ENCODE data around the gene ITK.

Gene ITK

GRCh38 chr5:157148734-157149615 is 31.7 kb upstream of the ITK start:
- H3K36me3 ChIP-seq (ENCODE audit: low read length) = no peaks in the 10 kb centered on the region

GRCh38 chr5:157150995-157151394 is 29.6 kb upstream of the ITK start:
- H3F3A ChIP-seq (ENCODE audit: insufficient read depth) = no peaks in the 10 kb centered on the region

More at GRCh38 chr5:157148734-157149615, 31.7 kb upstream of the ITK start:
- Histone ChIP-seq H3K27ac (ENCODE audit: low read depth, low read length) (no peak overlapping the region), H3K9me3 (ENCODE audit: insufficient read depth, low read length) (no peaks in the 10 kb centered on the region), H3K9ac (ENCODE audit: low read length) (no peak overlapping the region), H2AFZ (ENCODE audit: low read depth, low read length, severe bottlenecking) (no peak overlapping the region), H3F3A (ENCODE audit: insufficient read depth) (0 out of 2 replicates have a peak, but pooled peaks cover 5% of the 10 kb centered on the region), H3K4me2 (ENCODE audit: low read depth, low read length, poor library complexity, severe bottlenecking) (no peak overlapping the region), H3K79me2 (ENCODE audit: insufficient read depth, low read length) (no peaks in the 10 kb centered on the region), H3K4me3 (ENCODE audit: insufficient read depth, low read length, poor library complexity, severe bottlenecking) (no peak overlapping the region), H3K9me2 (replicated peaks; ENCODE audit: insufficient read depth, low read length) (no peaks in the 10 kb centered on the region), H3K27me3 (ENCODE audit: low read length) (no peaks in the 10 kb centered on the region), H4K20me1 (ENCODE audit: low read depth, low read length) (no peaks in the 10 kb centered on the region)
- peak; percentile 88 for TF ChIP-seq CTCF (IDR thresholded peaks at IDR 0.05; ENCODE audit: insufficient read depth, low read length, poor library complexity, severe bottlenecking)
- no peak for TF ChIP-seq EZH2phosphoT487 (conservative IDR thresholded peaks at IDR 0.05; ENCODE audit: low read length)

GRCh38 chr5:157155297-157155696 is 25.3 kb upstream of the ITK start:
- Histone ChIP-seq H4K20me1 (ENCODE audit: low read depth, low read length) (no peaks in the 10 kb centered on the region), H2AFZ (ENCODE audit: low read depth, low read length, severe bottlenecking) (no peak overlapping the region)

More at GRCh38 chr5:157150995-157151394, 29.6 kb upstream of the ITK start:
- Histone ChIP-seq H3K9me2 (replicated peaks; ENCODE audit: insufficient read depth, low read length) (no peaks in the 10 kb centered on the region), H3K4me2 (ENCODE audit: low read depth, low read length, poor library complexity, severe bottlenecking) (no peak overlapping the region), H3K9me3 (ENCODE audit: insufficient read depth, low read length) (no peaks in the 10 kb centered on the region), H2AFZ (ENCODE audit: low read depth, low read length, severe bottlenecking) (no peak overlapping the region), H4K20me1 (ENCODE audit: low read depth, low read length) (no peaks in the 10 kb centered on the region), H3K27me3 (ENCODE audit: low read length) (no peaks in the 10 kb centered on the region), H3K79me2 (ENCODE audit: insufficient read depth, low read length) (no peaks in the 10 kb centered on the region), H3K27ac (ENCODE audit: low read depth, low read length) (no peak overlapping the region), H3K36me3 (ENCODE audit: low read length) (no peaks in the 10 kb centered on the region), H3K4me3 (ENCODE audit: insufficient read depth, low read length, poor library complexity, severe bottlenecking) (no peak overlapping the region), H3K9ac (ENCODE audit: low read length) (no peak overlapping the region)
- TF ChIP-seq CTCF (IDR thresholded peaks at IDR 0.05; ENCODE audit: insufficient read depth, low read length, poor library complexity, severe bottlenecking) (no peak), EZH2phosphoT487 (conservative IDR thresholded peaks at IDR 0.05; ENCODE audit: low read length) (no peak)

More at GRCh38 chr5:157155297-157155696, 25.3 kb upstream of the ITK start:
- Histone ChIP-seq H3K27ac (ENCODE audit: low read depth, low read length) (no peak overlapping the region), H3K4me2 (ENCODE audit: low read depth, low read length, poor library complexity, severe bottlenecking) (no peak overlapping the region), H3F3A (ENCODE audit: insufficient read depth) (no peaks in the 10 kb centered on the region), H3K79me2 (ENCODE audit: insufficient read depth, low read length) (no peaks in the 10 kb centered on the region), H3K9ac (ENCODE audit: low read length) (no peak overlapping the region), H3K27me3 (ENCODE audit: low read length) (no peaks in the 10 kb centered on the region), H3K36me3 (ENCODE audit: low read length) (0 out of 2 replicates have a peak, but pooled peaks cover 2% of the 10 kb centered on the region), H3K9me3 (ENCODE audit: insufficient read depth, low read length) (no peaks in the 10 kb centered on the region), H3K9me2 (replicated peaks; ENCODE audit: insufficient read depth, low read length) (no peaks in the 10 kb centered on the region), H3K4me3 (ENCODE audit: insufficient read depth, low read length, poor library complexity, severe bottlenecking) (no peak overlapping the region)
- TF ChIP-seq EZH2phosphoT487 (conservative IDR thresholded peaks at IDR 0.05; ENCODE audit: low read length) (no peak), CTCF (IDR thresholded peaks at IDR 0.05; ENCODE audit: insufficient read depth, low read length, poor library complexity, severe bottlenecking) (no peak)

Measured in SU-DHL-6 (cell line).